Gastroesophageal sphincter (tissue), 3 donors: ENCODE measurements around the gene TNS3.

Experiments
- CTCF ChIP-seq, 4 experiments: fragments of 200-600 bp in 2 of 4; fragments of 450-650 bp in 2 of 4; sonication (generic) in 1 of 4; IDR thresholded peaks; one replicate each; pipeline ENCODE4 v1.5.1; 2017 to 2019; ENCODE audit warnings: antibody characterized with exemption in 4 of 4, mild to moderate bottlenecking in 2 of 4, moderate library complexity in 2 of 4
- EP300 ChIP-seq: sonication (generic); formaldehyde crosslinking; IDR thresholded peaks from one replicate; pipeline ENCODE4 v1.6.1; 2017; ENCODE audit warnings: antibody characterized with exemption, mild to moderate bottlenecking
- POLR2A ChIP-seq, 2 donors: fragments of 450-650 bp; IDR thresholded peaks; one replicate each; pipeline ENCODE4 v1.6.1; 2017; ENCODE audit warnings: antibody characterized with exemption in 2 of 2, mild to moderate bottlenecking in 2 of 2, moderate library complexity in 1 of 2

GRCh38 chr7:47542051-47542450, 39.9 kb downstream of the TNS3 start:
- TF ChIP-seq CTCF (IDR thresholded peaks at IDR 0.05) (no peak), POLR2A (IDR thresholded peaks at IDR 0.05) (no peak), EP300 (no peak)
